Tibial artery (tissue), 4 donors: ENCODE measurements around the gene KRT6B.
"Not testable (repeated sequence)": the region's sequence is repeated elsewhere in the genome, so short reads cannot be mapped to it uniquely, and the experiment has no call there.

Experiments
- DNase-seq, 2 donors: peaks; one replicate each; pipeline ENCODE4 v3.0.0-alpha.2; 2019
- H3K27ac ChIP-seq, 2 donors: fragments of 200-600 bp; sonication (generic) in 1 of 2; 1 replicate in 1 of 2; 2 replicates in 1 of 2; pipeline ENCODE4 v1.5.1; 2018 to 2019; ENCODE audit warnings: mild to moderate bottlenecking in 1 of 2
- H3K27me3 ChIP-seq, 2 donors: fragments of 200-600 bp; sonication (generic) in 1 of 2; one replicate each; pipeline versions ENCODE4 v1.5.1 to v1.6.0; 2016 to 2019
- H3K36me3 ChIP-seq, 3 donors: fragments of 200-600 bp; sonication (generic) in 2 of 3; one replicate each; pipeline ENCODE4 v1.5.1; 2016 to 2019; ENCODE audit warnings: mild to moderate bottlenecking in 2 of 3
- H3K4me1 ChIP-seq, 4 donors: fragments of 200-600 bp; sonication (generic) in 2 of 4; 1 replicate in 3 of 4; 2 replicates in 1 of 4; pipeline ENCODE4 v1.5.1; 2016 to 2019
- H3K4me3 ChIP-seq, 2 donors: fragments of 200-600 bp; sonication (generic) in 1 of 2; 1 replicate in 1 of 2; 2 replicates in 1 of 2; pipeline ENCODE4 v1.5.1; 2018 to 2019; ENCODE audit warnings: mild to moderate bottlenecking in 2 of 2
- H3K9me3 ChIP-seq, 3 donors: fragments of 200-600 bp; sonication (generic) in 1 of 3; one replicate each; pipeline ENCODE4 v1.5.1; 2016 to 2019
- CTCF ChIP-seq, 2 experiments: fragments of 200-600 bp in 1 of 2; fragments of 450-650 bp in 1 of 2; IDR thresholded peaks; one replicate each; pipeline ENCODE4 v1.5.1; 2017 to 2019; ENCODE audit warnings: antibody characterized with exemption in 2 of 2, mild to moderate bottlenecking in 1 of 2, moderate library complexity in 1 of 2
- intact Hi-C: fragments of 100-400 bp; cut with DNase I; formaldehyde crosslinking; loops from one replicate; pipeline ENCODE4 v1.15.0; 2023; ENCODE audit warnings: low total_unique reads

The KRT6B gene

DNA sequence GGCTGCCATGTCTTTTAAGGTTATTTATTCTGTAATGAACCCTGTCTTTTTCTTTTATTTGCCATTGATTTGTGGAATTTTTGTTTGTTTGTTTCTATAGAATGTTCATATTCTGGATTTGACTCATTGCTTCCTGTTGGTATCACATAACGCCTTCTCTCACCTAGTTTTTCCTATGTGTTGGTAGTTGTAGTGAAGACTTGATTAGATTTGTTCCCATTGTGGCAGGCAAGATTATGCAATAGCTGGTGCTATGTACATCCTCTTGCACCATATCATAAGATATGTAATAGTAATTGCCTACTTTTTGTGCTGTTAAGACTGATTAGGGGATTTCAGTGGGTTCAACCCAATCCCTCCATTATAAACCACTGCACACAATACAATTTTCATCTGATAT lies 3.9 kb upstream of the KRT6B start:
- DNase-seq: no peak
- no peaks in the 10 kb centered on the region for H3K36me3 ChIP-seq
- no peaks in the 10 kb centered on the region for H3K4me1 ChIP-seq
- H3K9me3 ChIP-seq: no peaks in the 10 kb centered on the region
- no peak overlapping the region for H3K4me3 ChIP-seq
- TF ChIP-seq CTCF (IDR thresholded peaks at IDR 0.05): no peak
- H3K27me3 ChIP-seq: no peaks in the 10 kb centered on the region
- intact Hi-C loops: no loop called here
- no peak overlapping the region for H3K27ac ChIP-seq

- Histone ChIP-seq H3K4me3 (no peak overlapping the region), H3K4me1 (no peaks in the 10 kb centered on the region), H3K36me3 (no peaks in the 10 kb centered on the region), H3K9me3 (no peaks in the 10 kb centered on the region), H3K27me3 (no peaks in the 10 kb centered on the region), H3K27ac (no peak overlapping the region)
- no peak for TF ChIP-seq CTCF (IDR thresholded peaks at IDR 0.05)
- intact Hi-C loops: no loop called here
- no peak for DNase-seq
Measured at GRCh38 chr12:52454411-52455201, 2.7 kb upstream of the KRT6B start.

DNA sequence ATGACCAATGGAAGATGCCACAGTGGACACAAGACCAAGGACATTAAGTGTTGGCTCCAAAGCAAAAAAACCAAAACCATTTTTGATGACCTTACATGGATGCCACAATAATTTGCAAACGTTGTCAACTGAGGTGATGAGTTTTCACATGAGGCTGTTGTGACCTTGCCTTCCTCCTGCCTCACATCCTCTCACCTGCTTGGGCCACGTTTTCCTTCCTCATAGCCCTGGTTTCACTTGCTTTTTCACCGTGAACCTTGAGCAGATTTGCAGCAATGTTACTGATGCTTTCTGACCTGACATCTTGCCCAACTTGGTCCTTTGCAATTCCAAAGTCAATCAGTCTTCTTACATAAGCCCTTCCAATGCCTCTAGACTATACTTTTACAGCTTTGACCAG lies 3.7 kb downstream of the KRT6B start:
- no peak overlapping the region for H3K4me3 ChIP-seq
- H3K9me3 ChIP-seq: no peaks in the 10 kb centered on the region
- peaks cover 0 to 6% of the 10 kb centered on the region in 2 donors for H3K27me3 ChIP-seq
- H3K36me3 ChIP-seq: no peaks in the 10 kb centered on the region
- TF ChIP-seq CTCF (IDR thresholded peaks at IDR 0.05): no peak
- DNase-seq: no peak
- no peak overlapping the region for H3K27ac ChIP-seq
- H3K4me1 ChIP-seq: no peaks in the 10 kb centered on the region
- intact Hi-C loops: no loop called here

DNA sequence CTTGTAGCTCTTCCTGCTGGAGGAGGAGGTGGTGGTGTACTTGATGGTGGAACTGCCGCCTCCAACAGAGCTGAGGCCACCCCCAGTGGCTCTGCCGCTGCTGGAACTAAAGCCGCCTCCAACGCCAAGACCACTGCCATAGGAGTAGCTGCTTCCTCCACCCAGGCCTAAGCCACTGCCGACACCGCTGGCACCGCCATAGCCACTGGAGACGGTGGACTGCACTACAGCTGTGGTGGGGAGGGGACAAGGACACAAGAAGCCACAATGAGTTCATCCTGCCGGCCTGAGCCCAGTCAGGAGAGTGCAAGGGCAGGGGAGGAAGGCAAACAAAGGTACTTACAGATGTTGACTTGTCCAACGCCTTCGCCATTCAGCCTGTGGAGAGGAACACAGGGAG lies 4.8 kb downstream of the KRT6B start:
- H3K27me3 ChIP-seq, H3K36me3 ChIP-seq, H3K9me3 ChIP-seq, H3K4me1 ChIP-seq, intact Hi-C loops, H3K4me3 ChIP-seq, DNase-seq, H3K27ac ChIP-seq: not testable (repeated sequence)

GRCh38 chr12:52446367-52447045 lies 5.4 kb downstream of the KRT6B start:
- peaks cover 0 to 9% of the 10 kb centered on the region in 2 donors for H3K27me3 ChIP-seq
- no peaks in the 10 kb centered on the region for H3K9me3 ChIP-seq
- no peak for TF ChIP-seq CTCF (IDR thresholded peaks at IDR 0.05)
- intact Hi-C loops: no loop called here
- no peak overlapping the region for H3K27ac ChIP-seq
- no peaks in the 10 kb centered on the region for H3K36me3 ChIP-seq
- no peaks in the 10 kb centered on the region for H3K4me1 ChIP-seq
- DNase-seq: no peak
- no peak overlapping the region for H3K4me3 ChIP-seq

DNA sequence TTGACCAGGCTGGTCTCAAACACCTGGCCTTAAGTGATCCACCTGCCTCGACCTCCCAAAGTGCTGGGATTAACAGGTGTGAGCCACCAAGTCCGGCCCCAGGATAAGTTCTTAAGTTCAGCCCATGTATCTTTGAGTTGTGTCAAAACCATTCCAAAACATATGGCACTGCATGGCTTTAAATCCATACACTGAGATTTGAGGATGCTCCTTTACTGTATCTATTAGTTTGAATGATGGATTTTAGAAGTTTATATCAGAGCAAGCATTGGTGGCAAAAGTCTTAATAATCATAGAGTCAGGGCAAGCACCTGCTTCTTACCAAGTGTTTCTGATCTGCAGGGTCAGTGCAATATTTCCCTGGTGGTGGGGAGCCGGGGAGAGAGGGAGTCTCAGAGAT lies 6.1 kb downstream of the KRT6B start:
- intact Hi-C loops: no loop called here
- no peak for TF ChIP-seq CTCF (IDR thresholded peaks at IDR 0.05)

More for the DNA sequence above, 6.1 kb downstream of the KRT6B start:
- Histone ChIP-seq H3K36me3 (no peaks in the 10 kb centered on the region), H3K4me3 (no peak overlapping the region), H3K4me1 (no peaks in the 10 kb centered on the region), H3K27me3 (peaks cover 0 to 14% of the 10 kb centered on the region in 2 donors), H3K9me3 (no peaks in the 10 kb centered on the region), H3K27ac (no peak overlapping the region)
- no peak for DNase-seq
